GM13977 (cell line): Measurements from ENCODE around the gene ADAP1.

Experiments
- DNase-seq: peaks from one replicate; pipeline ENCODE4 v3.0.0; 2012; ENCODE audit warnings: low spot score
- CTCF ChIP-seq: IDR thresholded peaks from 2 replicates; pipeline ENCODE4 v1.5.1; 2012; ENCODE audit warnings: mild to moderate bottlenecking, control low read depth; ENCODE audit not compliant: insufficient read depth; ENCODE audit errors: extremely low read depth, missing control alignments
- in situ Hi-C: fragments of 300-500 bp; cut with MboI; formaldehyde crosslinking; loops from one replicate; pipeline ENCODE4 v1.12.0; 2022; ENCODE audit warnings: low sequenced_read_pairs, low pct_unique_long_range_greater_than_20kb, mixed read lengths, inconsistent platforms; ENCODE audit not compliant: unreplicated experiment

ADAP1 gene

GRCh38 chr7:981793-982510 is 27.5 kb upstream of the ADAP1 start:
- DNase-seq, result no peak
- no peak for TF ChIP-seq CTCF
- in situ Hi-C loops, result no loop called here

- no peak for TF ChIP-seq CTCF
- no peak for DNase-seq
- in situ Hi-C loops, result no loop called here
These were observed 25.5 kb upstream of the ADAP1 start for GRCh38 chr7:979886-980571.

- no peak for TF ChIP-seq CTCF
- in situ Hi-C loops, result no loop called here
- no peak for DNase-seq
These were observed 24.7 kb upstream of the ADAP1 start for GRCh38 chr7:979151-979550.

- TF ChIP-seq CTCF, result no peak
- in situ Hi-C loops, result no loop called here
- no peak for DNase-seq
These were observed 24.1 kb upstream of the ADAP1 start for GRCh38 chr7:978416-979091.

GRCh38 chr7:978049-978346 is 23.5 kb upstream of the ADAP1 start:
- no peak for DNase-seq
- in situ Hi-C loops, result no loop called here
- no peak for TF ChIP-seq CTCF

GRCh38 chr7:977326-978048 is 23.0 kb upstream of the ADAP1 start:
- in situ Hi-C loops, result no loop called here
- no peak for TF ChIP-seq CTCF
- peak; percentile 66 for DNase-seq
